Naive B cell (primary cell): Measurements from ENCODE around the gene CAMTA2. TPM values are rescaled to one million over a fixed set of nuclear protein-coding genes. Genes with fewer than 3 reads are reported as not detected.
A peak's percentile ranks its signal among the peaks of the same experiment; 100 is the strongest.
"Not testable (repeated sequence)": the region's sequence is repeated elsewhere in the genome, so short reads cannot be mapped to it uniquely, and the experiment has no call there.

Experiments
- ATAC-seq, 2 donors: fragments of 150-1000 bp; cut with Tn5 transposase; 2 replicates each; pipeline ENCODE4 v1.10.0; 2021; ENCODE audit warnings: low read depth in 2 of 2, mild to moderate bottlenecking in 2 of 2, moderate library complexity in 2 of 2
- DNase-seq: peaks from one replicate; pipeline ENCODE4 v3.0.0; 2022
- H3K27ac Mint-ChIP-seq, 6 donors: one replicate each; pipeline ENCODE4 v1.8.0; 2020 to 2022; ENCODE audit warnings: mild to moderate bottlenecking in 6 of 6, mixed read lengths in 6 of 6, moderate library complexity in 5 of 6, inconsistent platforms in 2 of 6
- H3K27me3 Mint-ChIP-seq, 3 donors: one replicate each; pipeline ENCODE4 v1.8.0; 2021 to 2022; ENCODE audit warnings: mixed read lengths in 3 of 3, mild to moderate bottlenecking in 1 of 3
- H3K36me3 Mint-ChIP-seq, 2 donors: one replicate each; pipeline ENCODE4 v1.8.0; 2020 to 2022; ENCODE audit warnings: mixed read lengths in 2 of 2, inconsistent platforms in 1 of 2, mild to moderate bottlenecking in 1 of 2
- H3K4me1 Mint-ChIP-seq, 3 donors: one replicate each; pipeline ENCODE4 v1.8.0; 2020 to 2022; ENCODE audit warnings: mixed read lengths in 3 of 3, inconsistent platforms in 1 of 3, mild to moderate bottlenecking in 1 of 3, moderate library complexity in 1 of 3
- H3K4me3 Mint-ChIP-seq, 8 donors: one replicate each; pipeline ENCODE4 v1.8.0; 2020 to 2022; ENCODE audit warnings: mild to moderate bottlenecking in 8 of 8, mixed read lengths in 8 of 8, moderate library complexity in 8 of 8, inconsistent platforms in 2 of 8
- H3K9me3 Mint-ChIP-seq, 7 donors: one replicate each; pipeline ENCODE4 v1.8.0; 2020 to 2022; ENCODE audit warnings: mixed read lengths in 7 of 7, mild to moderate bottlenecking in 5 of 7, inconsistent platforms in 2 of 7, moderate library complexity in 1 of 7
- polyA plus RNA-seq, 6 donors: library from polyadenylated mRNA; unstranded; fragments of 300-500 nt; fragmentation: Illumina TruSeq; gene quantifications; one replicate each; pipeline ENCODE4 v1.2.3, GENCODE V29; 2021; ENCODE audit warnings: low read depth in 6 of 6

The CAMTA2 gene
- polyA plus RNA-seq: 10 to 100 TPM in 1 of 6 donors, 1 to 10 TPM in 5; 3.3 to 16.7 (median 5.2) TPM

GRCh38 chr17:4986951-4987766, at the start of gene CAMTA2:
TSS of gene CAMTA2 (minus strand) at chr17:4987675. CDS start at chr17:4986222, 1,453 bp downstream.
- peaks cover 44 to 48% (median 46%) of the 10 kb centered on the region in 3 donors for H3K4me1 Mint-ChIP-seq
- ATAC-seq (peak; percentile 81), DNase-seq (peak; percentile 85)

GRCh38 chr17:5035315-5035714, 47.8 kb upstream of the CAMTA2 start, which contains the start of gene SLC52A1:
TSS of gene SLC52A1 (minus strand) at chr17:5035426. CDS start at chr17:5034606, 820 bp downstream.
- DNase-seq (no peak), ATAC-seq (no peak)
- peaks cover 9 to 23% (median 20%) of the 10 kb centered on the region in 3 donors for H3K27me3 Mint-ChIP-seq
- H3K4me1 Mint-ChIP-seq: peaks cover 16 to 25% (median 21%) of the 10 kb centered on the region in 3 donors
- peak within 1 kb of the TSS in 1 of 8 donors; percentile 33 for H3K4me3 Mint-ChIP-seq
- H3K27ac Mint-ChIP-seq: no peak within 1 kb of the TSS
- peaks cover 0 to 4% (median 0%) of the 10 kb centered on the region in 7 donors for H3K9me3 Mint-ChIP-seq
- no peaks in the 10 kb centered on the region for H3K36me3 Mint-ChIP-seq

More at GRCh38 chr17:4986951-4987766, at the start of gene CAMTA2:
- Mint-ChIP-seq H3K4me3 (peak within 1 kb of the TSS; percentile 83 to 96 (median 94)), H3K36me3 (peaks cover 3 to 8% of the 10 kb centered on the region in 2 donors), H3K27ac (peak within 1 kb of the TSS; percentile 92 to 96 (median 96)), H3K9me3 (no peaks in the 10 kb centered on the region), H3K27me3 (no peaks in the 10 kb centered on the region)

- Mint-ChIP-seq H3K27ac (no peak overlapping the region), H3K4me3 (peak overlapping the region in 1 of 8 donors; percentile 33), H3K36me3 (no peaks in the 10 kb centered on the region)
These were observed 47.2 kb upstream of the CAMTA2 start for GRCh38 chr17:5034651-5035050.

GRCh38 chr17:5034063-5034462, 46.6 kb upstream of the CAMTA2 start:
- no peak for ATAC-seq
- Mint-ChIP-seq H3K4me3 (peak overlapping the region in 1 of 8 donors; percentile 33), H3K4me1 (peaks cover 18 to 26% (median 23%) of the 10 kb centered on the region in 3 donors), H3K27ac (peak overlapping the region in 1 of 6 donors; percentile 33), H3K9me3 (no peaks in the 10 kb centered on the region), H3K27me3 (peaks cover 9 to 23% (median 22%) of the 10 kb centered on the region in 3 donors), H3K36me3 (no peaks in the 10 kb centered on the region)
- no peak for DNase-seq

More at GRCh38 chr17:5034651-5035050, 47.2 kb upstream of the CAMTA2 start:
- Mint-ChIP-seq H3K4me1 (peaks cover 18 to 26% (median 23%) of the 10 kb centered on the region in 3 donors), H3K27me3 (peaks cover 9 to 23% (median 22%) of the 10 kb centered on the region in 3 donors), H3K9me3 (peaks cover 0 to 2% (median 0%) of the 10 kb centered on the region in 7 donors)
- ATAC-seq: no peak
- no peak for DNase-seq

- no peaks in the 10 kb centered on the region for H3K36me3 Mint-ChIP-seq
- no peak for ATAC-seq
- no peak overlapping the region for H3K4me3 Mint-ChIP-seq
- H3K27ac Mint-ChIP-seq: peak overlapping the region in 1 of 6 donors; percentile 33
- DNase-seq: no peak
- peaks cover 18 to 26% (median 23%) of the 10 kb centered on the region in 3 donors for H3K4me1 Mint-ChIP-seq
- peaks cover 9 to 23% (median 22%) of the 10 kb centered on the region in 3 donors for H3K27me3 Mint-ChIP-seq
- no peaks in the 10 kb centered on the region for H3K9me3 Mint-ChIP-seq
These were observed 46.0 kb upstream of the CAMTA2 start for GRCh38 chr17:5033352-5034015.

- Mint-ChIP-seq H3K4me1 (peaks cover 18 to 26% (median 23%) of the 10 kb centered on the region in 3 donors), H3K27ac (peak overlapping the region in 1 of 6 donors; percentile 93)
These were observed 45.4 kb upstream of the CAMTA2 start for GRCh38 chr17:5032865-5033264.

GRCh38 chr17:5031365-5032082, 44.0 kb upstream of the CAMTA2 start:
- ATAC-seq: peak; percentile 84 to 85
- DNase-seq: peak; percentile 79
- Mint-ChIP-seq H3K36me3 (no peaks in the 10 kb centered on the region), H3K9me3 (no peaks in the 10 kb centered on the region), H3K4me3 (peak overlapping the region; percentile 80 to 93 (median 88)), H3K4me1 (peaks cover 18 to 26% (median 23%) of the 10 kb centered on the region in 3 donors), H3K27me3 (peaks cover 9 to 26% (median 16%) of the 10 kb centered on the region in 3 donors), H3K27ac (peak overlapping the region in 5 of 6 donors; percentile 65 to 95 (median 93))

More at GRCh38 chr17:5032865-5033264, 45.4 kb upstream of the CAMTA2 start:
- H3K4me3 Mint-ChIP-seq: peak overlapping the region in 1 of 8 donors; percentile 65
- H3K36me3 Mint-ChIP-seq: no peaks in the 10 kb centered on the region
- H3K27me3 Mint-ChIP-seq: peaks cover 9 to 26% (median 26%) of the 10 kb centered on the region in 3 donors
- H3K9me3 Mint-ChIP-seq: no peaks in the 10 kb centered on the region
- DNase-seq: no peak
- no peak for ATAC-seq

GRCh38 chr17:5030168-5030567, 42.7 kb upstream of the CAMTA2 start:
- DNase-seq, ATAC-seq, H3K9me3 Mint-ChIP-seq, H3K36me3 Mint-ChIP-seq: not testable (repeated sequence)
- Mint-ChIP-seq H3K27ac (peak overlapping the region in 3 of 6 donors; percentile 52 to 93 (median 91)), H3K4me3 (peak overlapping the region in 4 of 8 donors; percentile 82 to 93 (median 89)), H3K4me1 (peaks cover 18 to 26% (median 23%) of the 10 kb centered on the region in 3 donors), H3K27me3 (peaks cover 9 to 26% (median 21%) of the 10 kb centered on the region in 3 donors)

GRCh38 chr17:5027916-5028315, 40.4 kb upstream of the CAMTA2 start:
- DNase-seq: no peak
- Mint-ChIP-seq H3K27ac (peak overlapping the region in 1 of 6 donors; percentile 53), H3K4me3 (no peak overlapping the region), H3K27me3 (peaks cover 7 to 17% (median 17%) of the 10 kb centered on the region in 3 donors), H3K36me3 (no peaks in the 10 kb centered on the region), H3K4me1 (peaks cover 21 to 25% (median 21%) of the 10 kb centered on the region in 3 donors), H3K9me3 (no peaks in the 10 kb centered on the region)
- no peak for ATAC-seq

- DNase-seq (no peak), ATAC-seq (no peak)
- Mint-ChIP-seq H3K4me1 (peaks cover 20 to 25% (median 21%) of the 10 kb centered on the region in 3 donors), H3K27me3 (peaks cover 7 to 21% (median 18%) of the 10 kb centered on the region in 3 donors), H3K9me3 (no peaks in the 10 kb centered on the region), H3K36me3 (peaks cover 0 to under 1% of the 10 kb centered on the region in 2 donors), H3K27ac (no peak overlapping the region), H3K4me3 (no peak overlapping the region)
These were observed 39.8 kb upstream of the CAMTA2 start for GRCh38 chr17:5027299-5027698.

GRCh38 chr17:5024604-5025003, 37.1 kb upstream of the CAMTA2 start:
- Mint-ChIP-seq H3K27me3 (peaks cover 14 to 39% (median 31%) of the 10 kb centered on the region in 3 donors), H3K36me3 (peaks cover 6 to 15% of the 10 kb centered on the region in 2 donors), H3K4me3 (no peak overlapping the region), H3K27ac (no peak overlapping the region), H3K9me3 (no peaks in the 10 kb centered on the region), H3K4me1 (peaks cover 4 to 11% (median 6%) of the 10 kb centered on the region in 3 donors)
- ATAC-seq: no peak
- DNase-seq: no peak

GRCh38 chr17:5023588-5024147, 36.2 kb upstream of the CAMTA2 start:
- Mint-ChIP-seq H3K4me3 (no peak overlapping the region), H3K36me3 (peaks cover 11 to 15% of the 10 kb centered on the region in 2 donors), H3K4me1 (peaks cover 9 to 14% (median 11%) of the 10 kb centered on the region in 3 donors), H3K9me3 (no peaks in the 10 kb centered on the region), H3K27me3 (peaks cover 15 to 44% (median 38%) of the 10 kb centered on the region in 3 donors), H3K27ac (peak overlapping the region in 1 of 6 donors; percentile 43)
- DNase-seq (no peak), ATAC-seq (no peak)
